Measurements from ENCODE around the gene ZSCAN18. TPM values are rescaled to one million over a fixed set of nuclear protein-coding genes. Genes with fewer than 3 reads are reported as not detected.

Gene ZSCAN18
- total and polyA plus RNA-seq, 2 donors (not counting 3 experiments of a cell fraction or from before 2014, with no cell fraction given), result 15.8 to 17.3 TPM

- Histone ChIP-seq H3K36me3 (ENCODE audit: control insufficient read depth in 2 of 2, extremely low read depth in 1 of 2, insufficient read depth in 2 of 2, low read length in 2 of 2) (no peaks in the 10 kb centered on the region), H4K20me1 (replicated peaks; ENCODE audit: control insufficient read depth, extremely low read depth, insufficient read depth, low read length) (no peaks in the 10 kb centered on the region), H3K79me2 (ENCODE audit: control insufficient read depth, insufficient read depth, low read length) (no peaks in the 10 kb centered on the region), H3K9me1 (replicated peaks; ENCODE audit: control insufficient read depth, extremely low read depth, insufficient read depth, low read length) (no peaks in the 10 kb centered on the region), H3K9ac (replicated peaks; ENCODE audit: extremely low read depth, insufficient read depth, low read length) (peak overlapping the region; percentile 79), H3K4me2 (ENCODE audit: insufficient read depth, low read length) (peak overlapping the region; percentile 41), H3K9me3 (replicated peaks; ENCODE audit: control insufficient read depth, insufficient read depth, low read length) (peaks cover 3% of the 10 kb centered on the region), H3K27ac (ENCODE audit: insufficient read depth, low read depth, low read length) (peak overlapping the region; percentile 64), H3K4me3 (replicated peaks in 1 of 3; ENCODE audit: insufficient read depth in 1 of 3, low read depth in 1 of 3, low read length in 3 of 3) (peak overlapping the region in 2 of 3 experiments; percentile 10 to 43), H3K4me1 (ENCODE audit: control insufficient read depth, extremely low read depth, insufficient read depth, low read length) (no peaks in the 10 kb centered on the region), H2AFZ (ENCODE audit: low read depth, low read length) (peak overlapping the region; percentile 70), H3K27me3 (ENCODE audit: control insufficient read depth in 2 of 2, insufficient read depth in 2 of 2, low read length in 2 of 2) (no peaks in the 10 kb centered on the region)
- CTCF ChIA-PET, result no interaction called here
- dilution Hi-C loops (cut with MboI; ENCODE audit: extremely low pct_ligation_motif_present, low sequenced_read_pairs), result no loop called here
- FAIRE-seq, result no peak
- intact Hi-C loops (cut with micrococcal nuclease), result loop anchor here (10.0 kb wide), 1 partner anchor 56 kb away; the partner anchor contains the start of gene ZNF329
- BruUV-seq (replicated peaks), result TSS peak; percentile 77
- POLR2A ChIA-PET, result no interaction called here
- no peak for DNase-seq (ENCODE audit: low read depth, low spot score)
- TF ChIP-seq POLR2AphosphoS5 (IDR thresholded peaks at IDR 0.05; ENCODE audit: insufficient read depth, low read depth, low read length), result no peak
Measured at GRCh38 chr19:58098682-58098998, 609 bp upstream of the ZSCAN18 start.

DNA sequence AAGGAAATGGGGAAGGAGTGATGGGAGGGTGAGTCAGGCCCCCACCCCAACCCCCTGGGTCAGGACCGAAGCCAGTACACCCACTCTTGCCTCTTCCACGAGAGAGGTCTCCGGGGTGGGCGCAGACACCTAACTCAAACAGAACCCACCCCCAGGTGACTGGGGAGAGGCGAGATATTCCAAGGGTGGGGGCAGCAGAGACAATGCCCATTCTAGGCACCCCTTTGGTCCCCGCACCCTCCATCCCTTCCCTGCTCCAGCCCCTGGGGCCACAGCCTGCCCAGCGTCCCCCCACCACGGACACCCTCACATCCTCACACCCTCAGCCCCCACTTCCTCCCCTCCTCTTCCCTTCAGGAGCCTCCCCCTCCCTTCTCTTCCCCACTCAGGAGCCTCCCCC is 682 bp downstream of the ZSCAN18 start:
- no peak overlapping the region for H3K9ac ChIP-seq (replicated peaks; ENCODE audit: extremely low read depth, insufficient read depth, low read length)
- intact Hi-C loops (cut with micrococcal nuclease), result loop anchor here (10.0 kb wide), 1 partner anchor 57 kb away; the partner anchor contains the start of gene ZNF329

More for the DNA sequence above, 682 bp downstream of the ZSCAN18 start:
- TF ChIP-seq MYC (IDR thresholded peaks at IDR 0.05; ENCODE audit: low read depth, low read length), result no peak
- TF ChIP-seq FOS (IDR thresholded peaks at IDR 0.05; ENCODE audit: borderline replicate concordance, insufficient read depth, low read length), result no peak
- TF ChIP-seq, protein P1, sequence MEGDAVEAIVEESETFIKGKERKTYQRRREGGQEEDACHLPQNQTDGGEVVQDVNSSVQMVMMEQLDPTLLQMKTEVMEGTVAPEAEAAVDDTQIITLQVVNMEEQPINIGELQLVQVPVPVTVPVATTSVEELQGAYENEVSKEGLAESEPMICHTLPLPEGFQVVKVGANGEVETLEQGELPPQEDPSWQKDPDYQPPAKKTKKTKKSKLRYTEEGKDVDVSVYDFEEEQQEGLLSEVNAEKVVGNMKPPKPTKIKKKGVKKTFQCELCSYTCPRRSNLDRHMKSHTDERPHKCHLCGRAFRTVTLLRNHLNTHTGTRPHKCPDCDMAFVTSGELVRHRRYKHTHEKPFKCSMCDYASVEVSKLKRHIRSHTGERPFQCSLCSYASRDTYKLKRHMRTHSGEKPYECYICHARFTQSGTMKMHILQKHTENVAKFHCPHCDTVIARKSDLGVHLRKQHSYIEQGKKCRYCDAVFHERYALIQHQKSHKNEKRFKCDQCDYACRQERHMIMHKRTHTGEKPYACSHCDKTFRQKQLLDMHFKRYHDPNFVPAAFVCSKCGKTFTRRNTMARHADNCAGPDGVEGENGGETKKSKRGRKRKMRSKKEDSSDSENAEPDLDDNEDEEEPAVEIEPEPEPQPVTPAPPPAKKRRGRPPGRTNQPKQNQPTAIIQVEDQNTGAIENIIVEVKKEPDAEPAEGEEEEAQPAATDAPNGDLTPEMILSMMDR (IDR thresholded peaks at IDR 0.05; ENCODE audit: extremely low read depth in 1 of 2, insufficient read depth in 1 of 2, low read depth in 1 of 2, low read length in 2 of 2), result no peak
- TF ChIP-seq MAX (IDR thresholded peaks at IDR 0.05; ENCODE audit: insufficient read depth, insufficient read length), result no peak
- TF ChIP-seq POLR2A (IDR thresholded peaks at IDR 0.05; ENCODE audit: low read depth, low read length), result no peak
- no peak for TF ChIP-seq JUN (IDR thresholded peaks at IDR 0.05; ENCODE audit: borderline replicate concordance, insufficient read depth, insufficient read length, low read depth)
- no peak for TF ChIP-seq POLR2AphosphoS5 (IDR thresholded peaks at IDR 0.05; ENCODE audit: insufficient read depth, low read depth, low read length)
- TF ChIP-seq EZH2 (IDR thresholded peaks at IDR 0.05; ENCODE audit: borderline replicate concordance, low read depth, low read length, severe bottlenecking), result no peak
- no peak for TF ChIP-seq GATA2 (IDR thresholded peaks at IDR 0.05; ENCODE audit: insufficient read depth, insufficient read length, low read depth, low read length)
- ChIA-PET POLR2A (no interaction called here), CTCF (no interaction called here)
- H3K27me3 ChIP-seq (ENCODE audit: control insufficient read depth in 2 of 2, insufficient read depth in 2 of 2, low read length in 2 of 2), result no peaks in the 10 kb centered on the region
- peak overlapping the region in 1 of 3 experiments; percentile 72 for H3K4me3 ChIP-seq (replicated peaks in 1 of 3; ENCODE audit: insufficient read depth in 1 of 3, low read depth in 1 of 3, low read length in 3 of 3)
- peaks cover 3% of the 10 kb centered on the region for H3K9me3 ChIP-seq (replicated peaks; ENCODE audit: control insufficient read depth, insufficient read depth, low read length)
- H2AFZ ChIP-seq (ENCODE audit: low read depth, low read length), result no peak overlapping the region
- H3K4me1 ChIP-seq (ENCODE audit: control insufficient read depth, extremely low read depth, insufficient read depth, low read length), result no peaks in the 10 kb centered on the region
- H3K9me1 ChIP-seq (replicated peaks; ENCODE audit: control insufficient read depth, extremely low read depth, insufficient read depth, low read length), result no peaks in the 10 kb centered on the region
- DNase-seq (ENCODE audit: low read depth, low spot score) (no peak), FAIRE-seq (no peak)
- no peak overlapping the region for H3K27ac ChIP-seq (ENCODE audit: insufficient read depth, low read depth, low read length)
- H3K4me2 ChIP-seq (ENCODE audit: insufficient read depth, low read length), result no peak overlapping the region
- no TSS peak for BruUV-seq (replicated peaks)
- H3K36me3 ChIP-seq (ENCODE audit: control insufficient read depth in 2 of 2, extremely low read depth in 1 of 2, insufficient read depth in 2 of 2, low read length in 2 of 2), result no peaks in the 10 kb centered on the region
- dilution Hi-C loops (cut with MboI; ENCODE audit: extremely low pct_ligation_motif_present, low sequenced_read_pairs), result no loop called here
- no peaks in the 10 kb centered on the region for H4K20me1 ChIP-seq (replicated peaks; ENCODE audit: control insufficient read depth, extremely low read depth, insufficient read depth, low read length)
- no peaks in the 10 kb centered on the region for H3K79me2 ChIP-seq (ENCODE audit: control insufficient read depth, insufficient read depth, low read length)
